ENCODE measurements around the gene CD2AP. TPM values are rescaled to one million over a fixed set of nuclear protein-coding genes. Genes with fewer than 3 reads are reported as not detected.

The CD2AP gene
- total RNA-seq, 1 donor from 2014 or later: 68.8 TPM

DNA sequence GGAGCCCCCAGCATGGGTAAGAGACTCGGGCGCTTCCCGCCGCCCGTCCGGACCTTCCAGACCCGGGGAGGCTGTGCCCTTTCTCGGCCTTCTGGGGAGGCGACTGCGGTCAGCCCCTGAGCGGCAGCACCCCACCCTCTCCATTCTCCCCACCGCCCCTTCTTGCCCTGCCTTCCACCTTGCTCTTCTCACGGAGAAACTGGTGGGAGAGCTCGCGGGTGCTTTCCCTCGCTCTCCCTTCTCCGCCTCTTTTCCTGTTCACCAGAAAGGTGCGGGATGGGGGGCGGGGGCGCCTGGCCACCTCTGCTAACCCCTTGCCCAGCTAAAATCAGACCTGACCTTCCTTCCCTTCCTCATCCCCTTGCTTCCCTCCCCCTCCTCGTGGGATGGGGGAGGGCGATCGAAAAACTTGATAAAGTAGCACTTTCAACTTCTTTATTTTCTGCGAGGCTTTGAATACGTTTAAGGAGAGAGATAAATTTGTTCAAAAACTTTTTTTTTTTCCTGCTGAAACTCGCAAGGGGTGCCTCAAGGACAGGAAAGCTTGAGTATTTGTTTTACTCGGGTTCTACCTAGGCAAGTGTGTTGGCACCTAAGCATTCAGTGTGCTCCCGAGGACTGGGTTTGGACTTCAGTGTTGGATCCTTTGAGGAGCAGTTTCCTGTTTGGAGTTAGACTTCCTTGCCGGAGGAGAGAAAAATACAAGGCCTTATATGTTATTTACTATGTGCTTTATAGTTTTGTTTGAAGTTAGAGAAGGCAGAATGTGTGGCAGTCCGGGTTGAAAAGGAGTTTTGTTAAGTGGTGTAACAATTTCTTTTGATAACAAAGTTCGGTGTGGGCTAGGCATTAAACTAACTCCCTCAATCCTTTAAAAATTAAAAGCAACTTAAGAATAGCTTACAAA is 897 bp downstream of the CD2AP start:
- H3K27ac Mint-ChIP-seq (ENCODE audit: unreplicated experiment): peak overlapping the region; percentile 94
- Histone ChIP-seq H3K4me2 (ENCODE audit: low read length) (peak overlapping the region; percentile 89), H4K20me1 (ENCODE audit: insufficient read depth, low read length) (peaks cover 21% of the 10 kb centered on the region), H3K9me3 (ENCODE audit: insufficient read depth, low read depth, low read length) (no peaks in the 10 kb centered on the region), H3K36me3 (ENCODE audit: insufficient read depth, low read length) (no peaks in the 10 kb centered on the region), H3K79me2 (ENCODE audit: insufficient read depth, low read length) (peaks cover 57% of the 10 kb centered on the region), H3K27ac (ENCODE audit: low read depth, low read length) (peak overlapping the region; percentile 93), H2AFZ (ENCODE audit: low read depth, low read length) (peak overlapping the region; percentile 91), H3K9ac (ENCODE audit: low read length) (peak overlapping the region; percentile 95), H3K4me3 (ENCODE audit: insufficient read depth, low read depth, low read length) (peak overlapping the region; percentile 90), H3K27me3 (ENCODE audit: insufficient read depth, low read length) (no peaks in the 10 kb centered on the region), H3K4me1 (ENCODE audit: insufficient read depth, low read length) (peaks cover 7% of the 10 kb centered on the region)
- peak; percentile 27 for DNase-seq (ENCODE audit: low read depth)
- FAIRE-seq: no peak
- no peaks in the 10 kb centered on the region for H3K36me3 Mint-ChIP-seq (ENCODE audit: low read depth, unreplicated experiment)
- H3K4me1 Mint-ChIP-seq (ENCODE audit: low read depth, unreplicated experiment): peaks cover 16% of the 10 kb centered on the region
- no peaks in the 10 kb centered on the region for H3K9me3 Mint-ChIP-seq (ENCODE audit: unreplicated experiment)
- TF ChIP-seq, protein P1, sequence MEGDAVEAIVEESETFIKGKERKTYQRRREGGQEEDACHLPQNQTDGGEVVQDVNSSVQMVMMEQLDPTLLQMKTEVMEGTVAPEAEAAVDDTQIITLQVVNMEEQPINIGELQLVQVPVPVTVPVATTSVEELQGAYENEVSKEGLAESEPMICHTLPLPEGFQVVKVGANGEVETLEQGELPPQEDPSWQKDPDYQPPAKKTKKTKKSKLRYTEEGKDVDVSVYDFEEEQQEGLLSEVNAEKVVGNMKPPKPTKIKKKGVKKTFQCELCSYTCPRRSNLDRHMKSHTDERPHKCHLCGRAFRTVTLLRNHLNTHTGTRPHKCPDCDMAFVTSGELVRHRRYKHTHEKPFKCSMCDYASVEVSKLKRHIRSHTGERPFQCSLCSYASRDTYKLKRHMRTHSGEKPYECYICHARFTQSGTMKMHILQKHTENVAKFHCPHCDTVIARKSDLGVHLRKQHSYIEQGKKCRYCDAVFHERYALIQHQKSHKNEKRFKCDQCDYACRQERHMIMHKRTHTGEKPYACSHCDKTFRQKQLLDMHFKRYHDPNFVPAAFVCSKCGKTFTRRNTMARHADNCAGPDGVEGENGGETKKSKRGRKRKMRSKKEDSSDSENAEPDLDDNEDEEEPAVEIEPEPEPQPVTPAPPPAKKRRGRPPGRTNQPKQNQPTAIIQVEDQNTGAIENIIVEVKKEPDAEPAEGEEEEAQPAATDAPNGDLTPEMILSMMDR (IDR thresholded peaks at IDR 0.05; ENCODE audit: insufficient read depth, low read depth, low read length): no peak
- TF ChIP-seq EZH2 (IDR thresholded peaks at IDR 0.05; ENCODE audit: insufficient read depth, low read length): no peak
- peak overlapping the region; percentile 97 for H3K4me3 Mint-ChIP-seq (ENCODE audit: unreplicated experiment)
- no peaks in the 10 kb centered on the region for H3K27me3 Mint-ChIP-seq (ENCODE audit: low read depth, unreplicated experiment)

DNA sequence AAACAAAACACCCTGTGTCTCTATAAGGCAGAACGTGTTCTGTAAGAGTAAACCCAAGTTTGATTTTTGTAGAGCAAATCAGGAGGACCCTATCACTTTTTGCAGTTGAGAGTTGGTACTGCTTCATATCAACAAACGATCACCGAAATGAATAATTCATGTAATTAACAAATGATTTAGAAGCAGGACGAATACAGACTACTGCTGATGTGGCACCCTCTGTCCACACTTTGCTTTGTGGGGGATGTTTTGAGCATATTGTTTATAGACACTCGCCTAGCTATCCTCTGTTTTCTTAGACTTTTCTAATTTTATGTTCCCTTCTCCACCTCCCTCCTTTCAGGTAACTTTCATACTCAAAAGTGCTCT is 1.5 kb downstream of the CD2AP start:
- H3K4me2 ChIP-seq (ENCODE audit: low read length): peak overlapping the region; percentile 89
- H3K27ac Mint-ChIP-seq (ENCODE audit: unreplicated experiment): peak overlapping the region; percentile 94
- peaks cover 58% of the 10 kb centered on the region for H3K79me2 ChIP-seq (ENCODE audit: insufficient read depth, low read length)
- no peaks in the 10 kb centered on the region for H3K27me3 ChIP-seq (ENCODE audit: insufficient read depth, low read length)
- TF ChIP-seq, protein P1 (IDR thresholded peaks at IDR 0.05; ENCODE audit: insufficient read depth, low read depth, low read length): no peak
- TF ChIP-seq EZH2 (IDR thresholded peaks at IDR 0.05; ENCODE audit: insufficient read depth, low read length): no peak
- peak overlapping the region; percentile 97 for H3K4me3 Mint-ChIP-seq (ENCODE audit: unreplicated experiment)
- H3K36me3 Mint-ChIP-seq (ENCODE audit: low read depth, unreplicated experiment): no peaks in the 10 kb centered on the region
- H3K36me3 ChIP-seq (ENCODE audit: insufficient read depth, low read length): no peaks in the 10 kb centered on the region
- H3K9me3 Mint-ChIP-seq (ENCODE audit: unreplicated experiment): no peaks in the 10 kb centered on the region
- no peak for FAIRE-seq
- H3K4me3 ChIP-seq (ENCODE audit: insufficient read depth, low read depth, low read length): peak overlapping the region; percentile 90
- H3K9me3 ChIP-seq (ENCODE audit: insufficient read depth, low read depth, low read length): no peaks in the 10 kb centered on the region
- peaks cover 12% of the 10 kb centered on the region for H3K4me1 ChIP-seq (ENCODE audit: insufficient read depth, low read length)
- peaks cover 26% of the 10 kb centered on the region for H4K20me1 ChIP-seq (ENCODE audit: insufficient read depth, low read length)
- H2AFZ ChIP-seq (ENCODE audit: low read depth, low read length): no peak overlapping the region
- H3K27ac ChIP-seq (ENCODE audit: low read depth, low read length): peak overlapping the region; percentile 93
- DNase-seq (ENCODE audit: low read depth): no peak
- H3K27me3 Mint-ChIP-seq (ENCODE audit: low read depth, unreplicated experiment): no peaks in the 10 kb centered on the region
- H3K4me1 Mint-ChIP-seq (ENCODE audit: low read depth, unreplicated experiment): peaks cover 22% of the 10 kb centered on the region
- peak overlapping the region; percentile 95 for H3K9ac ChIP-seq (ENCODE audit: low read length)

GRCh38 chr6:47479874-47480273 is 2.3 kb downstream of the CD2AP start:
- no peaks in the 10 kb centered on the region for H3K9me3 ChIP-seq (ENCODE audit: insufficient read depth, low read depth, low read length)
- FAIRE-seq (no peak), DNase-seq (ENCODE audit: low read depth) (no peak)

More at GRCh38 chr6:47479874-47480273, 2.3 kb downstream of the CD2AP start:
- peak overlapping the region; percentile 94 for H3K27ac Mint-ChIP-seq (ENCODE audit: unreplicated experiment)
- H3K4me3 ChIP-seq (ENCODE audit: insufficient read depth, low read depth, low read length): peak overlapping the region; percentile 90
- H3K79me2 ChIP-seq (ENCODE audit: insufficient read depth, low read length): peaks cover 62% of the 10 kb centered on the region
- H3K36me3 ChIP-seq (ENCODE audit: insufficient read depth, low read length): no peaks in the 10 kb centered on the region
- peak overlapping the region; percentile 95 for H3K9ac ChIP-seq (ENCODE audit: low read length)
- H2AFZ ChIP-seq (ENCODE audit: low read depth, low read length): no peak overlapping the region
- H3K27me3 ChIP-seq (ENCODE audit: insufficient read depth, low read length): no peaks in the 10 kb centered on the region
- TF ChIP-seq EZH2 (IDR thresholded peaks at IDR 0.05; ENCODE audit: insufficient read depth, low read length): no peak
- TF ChIP-seq, protein P1 (IDR thresholded peaks at IDR 0.05; ENCODE audit: insufficient read depth, low read depth, low read length): no peak
- no peaks in the 10 kb centered on the region for H3K9me3 Mint-ChIP-seq (ENCODE audit: unreplicated experiment)
- H3K27ac ChIP-seq (ENCODE audit: low read depth, low read length): no peak overlapping the region
- peaks cover 17% of the 10 kb centered on the region for H3K4me1 ChIP-seq (ENCODE audit: insufficient read depth, low read length)
- peaks cover 27% of the 10 kb centered on the region for H3K4me1 Mint-ChIP-seq (ENCODE audit: low read depth, unreplicated experiment)
- peak overlapping the region; percentile 89 for H3K4me2 ChIP-seq (ENCODE audit: low read length)
- H3K27me3 Mint-ChIP-seq (ENCODE audit: low read depth, unreplicated experiment): no peaks in the 10 kb centered on the region
- no peaks in the 10 kb centered on the region for H3K36me3 Mint-ChIP-seq (ENCODE audit: low read depth, unreplicated experiment)
- peak overlapping the region; percentile 97 for H3K4me3 Mint-ChIP-seq (ENCODE audit: unreplicated experiment)
- H4K20me1 ChIP-seq (ENCODE audit: insufficient read depth, low read length): peaks cover 32% of the 10 kb centered on the region
